Measurements from ENCODE around the gene EXOC2.

- TF ChIP-seq CTCF (IDR thresholded peaks at IDR 0.05; ENCODE audit: low read length) (no peak), EZH2 (IDR thresholded peaks at IDR 0.05; ENCODE audit: borderline replicate concordance, low read length) (no peak)
These were observed 246.2 kb downstream of the EXOC2 start for GRCh38 chr6:446418-447366.

Data from OCI-LY1 (cell line).